Keratinocyte (primary cell): ENCODE measurements around the gene RITA1. TPM values are rescaled to one million over a fixed set of nuclear protein-coding genes. Genes with fewer than 3 reads are reported as not detected.

Source experiments
- DNase-seq: peaks from one replicate; pipeline ENCODE4 v3.0.0-alpha.2; 2011; ENCODE audit warnings: low read depth, missing footprints, low spot score
- FAIRE-seq: peaks from 2 replicates; lab custom pipeline; 2011; peaks lifted over from hg19 to GRCh38; lab: Jason Lieb, UNC
- H2AFZ ChIP-seq: 2 replicates; pipeline ENCODE4 v1.6.0; 2012; ENCODE audit warnings: low read length, control low read depth, inconsistent platforms; ENCODE audit not compliant: control insufficient read depth
- H3K27ac ChIP-seq: 2 replicates; pipeline ENCODE4 v1.5.1; 2011; ENCODE audit warnings: low read length; ENCODE audit not compliant: control insufficient read depth, insufficient read depth
- H3K27me3 ChIP-seq: 3 replicates; pipeline ENCODE4 v1.6.0; 2011; ENCODE audit warnings: low read length; ENCODE audit not compliant: control insufficient read depth, insufficient read depth; ENCODE audit errors: extremely low read depth
- H3K36me3 ChIP-seq, 2 experiments: 2 replicates in 1 of 2; 3 replicates in 1 of 2; pipeline ENCODE4 v1.5.1; 2011; ENCODE audit warnings: low read length in 2 of 2, mild to moderate bottlenecking in 1 of 2; ENCODE audit not compliant: control insufficient read depth in 2 of 2, insufficient read depth in 2 of 2; ENCODE audit errors: extremely low read depth in 1 of 2
- H3K4me1 ChIP-seq: 3 replicates; pipeline ENCODE4 v1.5.1; 2011; ENCODE audit warnings: low read length; ENCODE audit not compliant: control insufficient read depth, insufficient read depth; ENCODE audit errors: extremely low read depth
- H3K4me2 ChIP-seq: 3 replicates; pipeline ENCODE4 v1.6.0; 2011; ENCODE audit warnings: low read depth, low read length; ENCODE audit not compliant: control insufficient read depth, insufficient read depth; ENCODE audit errors: extremely low read depth
- H3K4me3 ChIP-seq, 3 experiments: fragments of 200-600 bp in 1 of 3; sonication (generic) in 1 of 3; 2 replicates in 2 of 3; 3 replicates in 1 of 3; pipeline ENCODE4 v1.5.1; 2011 to 2016; ENCODE audit warnings: low read length in 3 of 3, mild to moderate bottlenecking in 3 of 3, control low read depth in 2 of 3, inconsistent platforms in 1 of 3, low read depth in 1 of 3, mixed read lengths in 1 of 3, mixed run types in 1 of 3, moderate library complexity in 1 of 3; ENCODE audit not compliant: control insufficient read depth in 2 of 3, insufficient read depth in 2 of 3; ENCODE audit errors: extremely low read depth in 1 of 3
- H3K79me2 ChIP-seq: 2 replicates; pipeline ENCODE4 v1.6.0; 2012; ENCODE audit warnings: low read length; ENCODE audit not compliant: control insufficient read depth, insufficient read depth
- H3K9ac ChIP-seq: 3 replicates; pipeline ENCODE4 v1.6.0; 2011; ENCODE audit warnings: low read length; ENCODE audit not compliant: control insufficient read depth, insufficient read depth; ENCODE audit errors: extremely low read depth
- H3K9me1 ChIP-seq: 3 replicates; pipeline ENCODE4 v1.6.0; 2011; ENCODE audit warnings: low read length; ENCODE audit not compliant: control insufficient read depth, insufficient read depth; ENCODE audit errors: extremely low read depth
- H3K9me3 ChIP-seq: 2 replicates; pipeline ENCODE4 v1.5.1; 2012; ENCODE audit warnings: low read depth, low read length; ENCODE audit not compliant: control insufficient read depth
- H4K20me1 ChIP-seq: 3 replicates; pipeline ENCODE4 v1.6.0; 2011; ENCODE audit warnings: low read length; ENCODE audit not compliant: control insufficient read depth, insufficient read depth; ENCODE audit errors: extremely low read depth
- EZH2 ChIP-seq: IDR thresholded peaks from one replicate; pipeline ENCODE4 v1.6.1; 2012; ENCODE audit warnings: inconsistent platforms, mild to moderate bottlenecking, low read length, moderate library complexity
- dilution Hi-C: fragments of 300-500 bp; cut with MboI; formaldehyde crosslinking; loops from one replicate; pipeline ENCODE4 v1.7.0; 2020; ENCODE audit warnings: low sequenced_read_pairs; ENCODE audit not compliant: extremely low pct_ligation_motif_present
- polyA plus RNA-seq, 5 experiments: library from polyadenylated mRNA; depleted of rRNA in 3 of 5; stranded (reverse) in 3 of 5; stranded (forward) in 1 of 5; unstranded in 1 of 5; fragments of >200 nt; gene quantifications; 1 replicate in 1 of 5; 2 replicates in 3 of 5; 3 replicates in 1 of 5; pipeline versions ENCODE4 v1.2.1 to v1.2.3, GENCODE V29; 2011 to 2012; ENCODE audit warnings: missing spikeins in 2 of 5, low read depth in 1 of 5, low replicate concordance in 1 of 5
- TF ChIP-seq, protein P1 (sequence below), 3 experiments: IDR thresholded peaks in 1 of 3; conservative IDR thresholded peaks in 1 of 3; optimal IDR thresholded peaks in 1 of 3; 2 replicates in 2 of 3; 3 replicates in 1 of 3; pipeline versions ENCODE3 to v1.5.1; 2011; ENCODE audit warnings: low read length in 3 of 3, mild to moderate bottlenecking in 3 of 3, moderate library complexity in 2 of 3, control low read depth in 1 of 3, inconsistent platforms in 1 of 3; ENCODE audit not compliant: insufficient read depth in 2 of 3; ENCODE audit errors: extremely low read depth in 1 of 3

The RITA1 gene
- polyA plus RNA-seq, 1 donor (not counting 4 experiments of a cell fraction or from before 2014, with no cell fraction given) = 11.8 TPM

DNA sequence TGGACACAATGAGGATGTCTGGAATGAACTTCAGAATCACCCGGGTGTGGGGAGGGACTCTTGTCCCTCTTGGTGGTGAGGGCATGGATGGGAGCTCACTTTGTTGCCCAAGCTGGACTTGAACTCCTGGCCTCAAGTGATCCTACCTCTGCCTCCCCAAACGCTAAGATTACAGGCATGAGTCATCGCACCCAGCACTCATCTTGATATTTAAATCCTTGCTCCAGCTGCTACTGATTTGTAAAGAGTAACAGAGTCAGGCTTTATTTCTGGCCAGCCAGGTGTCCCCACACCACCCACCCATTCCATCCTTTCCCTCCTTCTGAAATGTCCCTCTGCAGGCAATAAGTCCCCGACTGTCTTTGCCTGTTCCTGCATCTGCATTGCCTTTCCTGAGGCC lies 5.2 kb upstream of the RITA1 start:
- dilution Hi-C loops = no loop called here
- no peaks in the 10 kb centered on the region for H3K9me3 ChIP-seq

DNA sequence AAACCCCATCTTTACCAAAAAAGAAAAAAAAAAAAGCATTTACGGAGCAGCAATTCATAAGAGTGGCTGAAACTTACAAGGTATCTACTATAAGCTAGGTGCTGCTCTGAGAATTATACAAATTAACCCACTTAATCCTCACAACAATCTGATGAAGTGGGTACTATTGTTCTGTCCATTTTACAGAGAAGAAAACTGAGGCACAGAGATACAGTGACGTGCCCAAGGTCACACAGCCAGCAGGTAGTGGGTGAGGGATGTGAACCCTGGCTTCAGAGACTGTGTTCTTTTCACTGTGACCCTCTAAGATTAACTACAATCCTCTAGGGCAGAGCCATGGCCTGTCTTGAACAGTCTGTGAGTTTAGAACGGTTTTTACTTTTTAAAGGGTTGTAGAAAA lies 3.5 kb upstream of the RITA1 start:
- Histone ChIP-seq H3K9ac (no peak overlapping the region), H3K4me1 (peaks cover 14% of the 10 kb centered on the region), H3K79me2 (peaks cover 51% of the 10 kb centered on the region), H3K4me2 (no peak overlapping the region), H3K27ac (no peak overlapping the region), H3K27me3 (no peaks in the 10 kb centered on the region), H3K9me1 (peaks cover 5% of the 10 kb centered on the region), H2AFZ (no peak overlapping the region), H3K36me3 (peaks cover 29 to 31% of the 10 kb centered on the region in 2 experiments), H3K9me3 (no peaks in the 10 kb centered on the region), H4K20me1 (peaks cover 2% of the 10 kb centered on the region), H3K4me3 (no peak overlapping the region)
- no peak for FAIRE-seq
- dilution Hi-C loops = no loop called here
- no peak for DNase-seq
- TF ChIP-seq, protein P1, sequence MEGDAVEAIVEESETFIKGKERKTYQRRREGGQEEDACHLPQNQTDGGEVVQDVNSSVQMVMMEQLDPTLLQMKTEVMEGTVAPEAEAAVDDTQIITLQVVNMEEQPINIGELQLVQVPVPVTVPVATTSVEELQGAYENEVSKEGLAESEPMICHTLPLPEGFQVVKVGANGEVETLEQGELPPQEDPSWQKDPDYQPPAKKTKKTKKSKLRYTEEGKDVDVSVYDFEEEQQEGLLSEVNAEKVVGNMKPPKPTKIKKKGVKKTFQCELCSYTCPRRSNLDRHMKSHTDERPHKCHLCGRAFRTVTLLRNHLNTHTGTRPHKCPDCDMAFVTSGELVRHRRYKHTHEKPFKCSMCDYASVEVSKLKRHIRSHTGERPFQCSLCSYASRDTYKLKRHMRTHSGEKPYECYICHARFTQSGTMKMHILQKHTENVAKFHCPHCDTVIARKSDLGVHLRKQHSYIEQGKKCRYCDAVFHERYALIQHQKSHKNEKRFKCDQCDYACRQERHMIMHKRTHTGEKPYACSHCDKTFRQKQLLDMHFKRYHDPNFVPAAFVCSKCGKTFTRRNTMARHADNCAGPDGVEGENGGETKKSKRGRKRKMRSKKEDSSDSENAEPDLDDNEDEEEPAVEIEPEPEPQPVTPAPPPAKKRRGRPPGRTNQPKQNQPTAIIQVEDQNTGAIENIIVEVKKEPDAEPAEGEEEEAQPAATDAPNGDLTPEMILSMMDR (optimal IDR thresholded peaks at IDR 0.05 in 1 of 3, IDR thresholded peaks at IDR 0.05 in 1 of 3, conservative IDR thresholded peaks at IDR 0.05 in 1 of 3; ENCODE audit: extremely low read depth in 1 of 3, insufficient read depth in 2 of 3, low read length in 3 of 3) = no peak
- TF ChIP-seq EZH2 = no peak

More for the DNA sequence above, 5.2 kb upstream of the RITA1 start:
- no peak for TF ChIP-seq EZH2
- TF ChIP-seq, protein P1 (optimal IDR thresholded peaks at IDR 0.05 in 1 of 3, IDR thresholded peaks at IDR 0.05 in 1 of 3, conservative IDR thresholded peaks at IDR 0.05 in 1 of 3; ENCODE audit: extremely low read depth in 1 of 3, insufficient read depth in 2 of 3, low read length in 3 of 3) = no peak
- H3K27me3 ChIP-seq = no peaks in the 10 kb centered on the region
- H3K4me3 ChIP-seq = no peak overlapping the region
- H3K27ac ChIP-seq = no peak overlapping the region
- H3K4me2 ChIP-seq = no peak overlapping the region
- FAIRE-seq = no peak
- H3K36me3 ChIP-seq = peaks cover 34 to 35% of the 10 kb centered on the region in 2 experiments
- H3K9ac ChIP-seq = no peak overlapping the region
- no peak for DNase-seq
- H3K9me1 ChIP-seq = peaks cover 5% of the 10 kb centered on the region
- H2AFZ ChIP-seq = no peak overlapping the region
- peaks cover 2% of the 10 kb centered on the region for H4K20me1 ChIP-seq
- H3K4me1 ChIP-seq = peaks cover 4% of the 10 kb centered on the region
- H3K79me2 ChIP-seq = peaks cover 38% of the 10 kb centered on the region
